SU-DHL-6 (cell line): Measurements from ENCODE around the gene TK1.

ENCODE experiments used
- H2AFZ ChIP-seq: fragments of 200-600 bp; sonication (generic); 2 replicates; pipeline ENCODE4 v1.6.1; 2014; ENCODE audit warnings: low read depth, mild to moderate bottlenecking, moderate library complexity, mixed read lengths, antibody characterized with exemption, low read length; ENCODE audit not compliant: severe bottlenecking
- H3F3A ChIP-seq: fragments of 200-600 bp; shearing (Covaris generic); 2 replicates; pipeline ENCODE4 v1.6.0; 2016; ENCODE audit warnings: antibody characterized with exemption, mild to moderate bottlenecking; ENCODE audit not compliant: insufficient read depth
- H3K27ac ChIP-seq: fragments of 200-600 bp; sonication (generic); 2 replicates; pipeline ENCODE4 v1.5.1; 2016; ENCODE audit warnings: low read depth, mild to moderate bottlenecking, low read length, moderate library complexity, mixed read lengths
- H3K27me3 ChIP-seq: fragments of 200-600 bp; sonication (generic), shearing (Covaris generic); 2 replicates; pipeline ENCODE4 v1.6.0; 2014; ENCODE audit warnings: mild to moderate bottlenecking, low read length
- H3K36me3 ChIP-seq: fragments of 200-600 bp; sonication (generic); 2 replicates; pipeline ENCODE4 v1.6.1; 2014; ENCODE audit warnings: mild to moderate bottlenecking, low read length, mixed read lengths
- H3K4me2 ChIP-seq: fragments of 300-600, 200-600 bp; shearing (Covaris generic), sonication (generic); 2 replicates; pipeline ENCODE4 v1.6.0; 2014; ENCODE audit warnings: low read length, low read depth, mild to moderate bottlenecking; ENCODE audit not compliant: poor library complexity, severe bottlenecking
- H3K4me3 ChIP-seq: fragments of 200-600 bp; sonication (generic); 2 replicates; pipeline ENCODE4 v1.5.1; 2014; ENCODE audit warnings: antibody characterized with exemption, low read length, mild to moderate bottlenecking, mixed read lengths; ENCODE audit not compliant: insufficient read depth, poor library complexity, severe bottlenecking
- H3K79me2 ChIP-seq: fragments of 200-600 bp; sonication (generic); 2 replicates; pipeline ENCODE4 v1.6.1; 2014; ENCODE audit warnings: mild to moderate bottlenecking, low read length, moderate library complexity; ENCODE audit not compliant: insufficient read depth
- H3K9ac ChIP-seq: fragments of 200-600 bp; sonication (generic); 2 replicates; pipeline ENCODE4 v1.7.0; 2014; ENCODE audit warnings: mild to moderate bottlenecking, low read length
- H3K9me2 ChIP-seq: fragments of 200-600 bp; sonication (generic); replicated peaks from 2 replicates; pipeline ENCODE4 v1.6.1; 2014; ENCODE audit warnings: low read length; ENCODE audit not compliant: insufficient read depth
- H3K9me3 ChIP-seq: fragments of 200-600 bp; sonication (generic); 2 replicates; pipeline ENCODE4 v1.6.1; 2014; ENCODE audit warnings: low read length, mixed read lengths; ENCODE audit not compliant: insufficient read depth
- H4K20me1 ChIP-seq: fragments of 200-600 bp; sonication (generic); 2 replicates; pipeline ENCODE4 v1.6.1; 2014; ENCODE audit warnings: low read depth, mild to moderate bottlenecking, antibody characterized with exemption, low read length, moderate library complexity, mixed read lengths
- CTCF ChIP-seq: fragments of 200-600 bp; sonication (generic); IDR thresholded peaks from one replicate; pipeline ENCODE4 v1.5.1; 2017; ENCODE audit warnings: antibody characterized with exemption, mild to moderate bottlenecking, low read length, moderate library complexity; ENCODE audit not compliant: insufficient read depth, poor library complexity, severe bottlenecking
- EZH2phosphoT487 ChIP-seq: fragments of 200-600 bp; sonication (generic), shearing (Covaris generic); conservative IDR thresholded peaks from 2 replicates; pipeline ENCODE4 v1.6.1; 2018; ENCODE audit warnings: mild to moderate bottlenecking, antibody characterized with exemption, low read length, moderate library complexity, mixed read lengths

Gene TK1

GRCh38 chr17:78208486-78208885 lies 21.6 kb upstream of the TK1 start:
- H2AFZ ChIP-seq = no peak overlapping the region
- no peaks in the 10 kb centered on the region for H3K27me3 ChIP-seq
- TF ChIP-seq CTCF (no peak), EZH2phosphoT487 (no peak)
- no peak overlapping the region for H3K4me3 ChIP-seq
- no peaks in the 10 kb centered on the region for H3K9me3 ChIP-seq
- no peak overlapping the region for H3K27ac ChIP-seq
- H3K9me2 ChIP-seq = no peaks in the 10 kb centered on the region
- H3K79me2 ChIP-seq = no peaks in the 10 kb centered on the region
- H3K9ac ChIP-seq = no peak overlapping the region
- H3K36me3 ChIP-seq = no peaks in the 10 kb centered on the region
- no peaks in the 10 kb centered on the region for H4K20me1 ChIP-seq
- H3K4me2 ChIP-seq = no peak overlapping the region
- no peaks in the 10 kb centered on the region for H3F3A ChIP-seq

- no peaks in the 10 kb centered on the region for H3K27me3 ChIP-seq
- no peaks in the 10 kb centered on the region for H3K36me3 ChIP-seq
- H4K20me1 ChIP-seq = no peaks in the 10 kb centered on the region
- H3K9ac ChIP-seq = no peak overlapping the region
- no peak for TF ChIP-seq EZH2phosphoT487
- no peak for TF ChIP-seq CTCF
- no peak overlapping the region for H3K4me3 ChIP-seq
- no peak overlapping the region for H3K4me2 ChIP-seq
- H2AFZ ChIP-seq = no peak overlapping the region
- H3K9me2 ChIP-seq = no peaks in the 10 kb centered on the region
- H3K79me2 ChIP-seq = no peaks in the 10 kb centered on the region
- H3F3A ChIP-seq = no peaks in the 10 kb centered on the region
- H3K9me3 ChIP-seq = no peaks in the 10 kb centered on the region
- H3K27ac ChIP-seq = no peak overlapping the region
These were observed 19.4 kb upstream of the TK1 start for GRCh38 chr17:78206298-78206697.

GRCh38 chr17:78205124-78205775 lies 18.4 kb upstream of the TK1 start:
- H3F3A ChIP-seq = no peaks in the 10 kb centered on the region
- H3K9ac ChIP-seq = no peak overlapping the region
- H4K20me1 ChIP-seq = no peaks in the 10 kb centered on the region
- H2AFZ ChIP-seq = no peak overlapping the region
- peaks cover 5% of the 10 kb centered on the region; the same call in 1 of the 2 replicates for H3K79me2 ChIP-seq
- H3K27me3 ChIP-seq = no peaks in the 10 kb centered on the region
- TF ChIP-seq CTCF (no peak), EZH2phosphoT487 (no peak)
- H3K4me3 ChIP-seq = no peak overlapping the region
- no peak overlapping the region for H3K4me2 ChIP-seq
- no peaks in the 10 kb centered on the region for H3K9me2 ChIP-seq
- H3K9me3 ChIP-seq = no peaks in the 10 kb centered on the region
- no peak overlapping the region for H3K27ac ChIP-seq
- H3K36me3 ChIP-seq = no peaks in the 10 kb centered on the region
